ENCODE results near the gene KRT1.

- no peak for TF ChIP-seq CHD2 (IDR thresholded peaks at IDR 0.05; ENCODE audit: low read length, partially characterized antibody)
- no peak for TF ChIP-seq JUN (IDR thresholded peaks at IDR 0.05)
- TF ChIP-seq POLR2A (IDR thresholded peaks at IDR 0.05; ENCODE audit: low read length), result no peak
- TF ChIP-seq CTCF (IDR thresholded peaks at IDR 0.05), result no peak
- no peak for TF ChIP-seq FOXS1 (CRISPR knock-in tag; IDR thresholded peaks at IDR 0.05)
- no peak for TF ChIP-seq BCL3 (IDR thresholded peaks at IDR 0.05)
- TF ChIP-seq, protein P1, sequence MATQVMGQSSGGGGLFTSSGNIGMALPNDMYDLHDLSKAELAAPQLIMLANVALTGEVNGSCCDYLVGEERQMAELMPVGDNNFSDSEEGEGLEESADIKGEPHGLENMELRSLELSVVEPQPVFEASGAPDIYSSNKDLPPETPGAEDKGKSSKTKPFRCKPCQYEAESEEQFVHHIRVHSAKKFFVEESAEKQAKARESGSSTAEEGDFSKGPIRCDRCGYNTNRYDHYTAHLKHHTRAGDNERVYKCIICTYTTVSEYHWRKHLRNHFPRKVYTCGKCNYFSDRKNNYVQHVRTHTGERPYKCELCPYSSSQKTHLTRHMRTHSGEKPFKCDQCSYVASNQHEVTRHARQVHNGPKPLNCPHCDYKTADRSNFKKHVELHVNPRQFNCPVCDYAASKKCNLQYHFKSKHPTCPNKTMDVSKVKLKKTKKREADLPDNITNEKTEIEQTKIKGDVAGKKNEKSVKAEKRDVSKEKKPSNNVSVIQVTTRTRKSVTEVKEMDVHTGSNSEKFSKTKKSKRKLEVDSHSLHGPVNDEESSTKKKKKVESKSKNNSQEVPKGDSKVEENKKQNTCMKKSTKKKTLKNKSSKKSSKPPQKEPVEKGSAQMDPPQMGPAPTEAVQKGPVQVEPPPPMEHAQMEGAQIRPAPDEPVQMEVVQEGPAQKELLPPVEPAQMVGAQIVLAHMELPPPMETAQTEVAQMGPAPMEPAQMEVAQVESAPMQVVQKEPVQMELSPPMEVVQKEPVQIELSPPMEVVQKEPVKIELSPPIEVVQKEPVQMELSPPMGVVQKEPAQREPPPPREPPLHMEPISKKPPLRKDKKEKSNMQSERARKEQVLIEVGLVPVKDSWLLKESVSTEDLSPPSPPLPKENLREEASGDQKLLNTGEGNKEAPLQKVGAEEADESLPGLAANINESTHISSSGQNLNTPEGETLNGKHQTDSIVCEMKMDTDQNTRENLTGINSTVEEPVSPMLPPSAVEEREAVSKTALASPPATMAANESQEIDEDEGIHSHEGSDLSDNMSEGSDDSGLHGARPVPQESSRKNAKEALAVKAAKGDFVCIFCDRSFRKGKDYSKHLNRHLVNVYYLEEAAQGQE (IDR thresholded peaks at IDR 0.05), result no peak
- TF ChIP-seq EP300 (IDR thresholded peaks at IDR 0.05), result no peak
- TF ChIP-seq POLR2AphosphoS2 (conservative IDR thresholded peaks at IDR 0.05; ENCODE audit: low read length), result no peak
- TF ChIP-seq RAD21 (conservative IDR thresholded peaks at IDR 0.05 in 1 of 2, IDR thresholded peaks at IDR 0.05 in 1 of 2), result no peak
- no peak for TF ChIP-seq NR3C1 (IDR thresholded peaks at IDR 0.05)
Measured at GRCh38 chr12:52629281-52630007, 50.8 kb downstream of the KRT1 start.
